HCT116 (cell line): ENCODE measurements around the gene HMCN1. TPM values are rescaled to one million over a fixed set of nuclear protein-coding genes. Genes with fewer than 3 reads are reported as not detected.

Experiments
- ATAC-seq: fragments of 200-7000 bp; cut with Tn5 transposase; 2 replicates; pipeline ENCODE4 v1.9.1; 2020; ENCODE audit warnings: mild to moderate bottlenecking, moderate library complexity
- BruUV-seq: library from RNA; stranded (reverse); fragments of 400-500 nt; replicated peaks from 2 replicates; lab custom pipeline; 2021; lab: Mats Ljungman, UMichigan
- CTCF ChIA-PET: fragments of 300-600 bp; sonication (Branson Sonifier 250); formaldehyde crosslinking; loops from one replicate; lab custom pipeline; 2021; ENCODE audit warnings: antibody characterized with exemption; lab: Charles Lee
- POLR2A ChIA-PET: fragments of 300-600, 350-600 bp; sonication (Branson Sonifier 250); formaldehyde crosslinking; loops from one replicate; lab custom pipeline; 2021; ENCODE audit warnings: antibody characterized with exemption; lab: Charles Lee
- RAD21 ChIA-PET, 2 experiments: fragments of 300-600 bp; sonication (Branson Sonifier 250); formaldehyde crosslinking; loops; one replicate each; lab custom pipeline; 2023; ENCODE audit warnings: low total read pairs in 2 of 2; ENCODE audit not compliant: uncharacterized antibody in 2 of 2, unreplicated experiment in 2 of 2, low non-redundant PET in 1 of 2; lab: Charles Lee
- DNase-seq: peaks from one replicate; pipeline ENCODE4 v3.0.0-alpha.2; 2010; ENCODE audit warnings: low read depth, low spot score
- H2AFZ ChIP-seq: fragments of 200-600 bp; shearing (Covaris generic), sonication (generic); 2 replicates; pipeline ENCODE4 v1.6.1; 2017; ENCODE audit warnings: low read depth, mixed run types, mixed read lengths, antibody characterized with exemption, low read length; ENCODE audit not compliant: poor library complexity, severe bottlenecking
- H3K27ac ChIP-seq: 2 replicates; pipeline ENCODE4 v1.5.1; 2012; ENCODE audit warnings: low read depth, low read length
- H3K27me3 ChIP-seq: fragments of 200-600 bp; sonication (generic); 2 replicates; pipeline ENCODE4 v1.6.1; 2016; ENCODE audit warnings: mixed run types, low read length, mixed read lengths; ENCODE audit not compliant: insufficient read depth
- H3K36me3 ChIP-seq, 2 experiments: fragments of 200-500 bp in 1 of 2; fragments of 200-600 bp in 1 of 2; sonication (Bioruptor generic) in 1 of 2; sonication (generic) in 1 of 2; 2 replicates each; pipeline versions ENCODE4 v1.5.1 to v1.6.1; 2014 to 2016; ENCODE audit warnings: low read length in 2 of 2, inconsistent platforms in 1 of 2, mixed read lengths in 1 of 2, mixed run types in 1 of 2; ENCODE audit not compliant: insufficient read depth in 2 of 2, control insufficient read depth in 1 of 2
- H3K4me1 ChIP-seq, 2 experiments: fragments of 200-600 bp in 1 of 2; sonication (generic) in 1 of 2; 2 replicates each; pipeline versions ENCODE4 v1.5.1 to v1.6.1; 2012 to 2017; ENCODE audit warnings: low read length in 2 of 2, inconsistent platforms in 1 of 2, mild to moderate bottlenecking in 1 of 2, mixed read lengths in 1 of 2, mixed run types in 1 of 2, moderate library complexity in 1 of 2; ENCODE audit not compliant: insufficient read depth in 2 of 2, control insufficient read depth in 1 of 2
- H3K4me2 ChIP-seq: fragments of 200-600 bp; sonication (generic); 2 replicates; pipeline ENCODE4 v1.6.1; 2017; ENCODE audit warnings: mixed run types, low read length, mixed read lengths
- H3K4me3 ChIP-seq, 2 experiments: fragments of 200-600 bp in 1 of 2; sonication (generic) in 1 of 2; replicated peaks in 1 of 2; 2 replicates each; pipeline ENCODE4 v1.5.1; 2011 to 2016; ENCODE audit warnings: low read length in 2 of 2, control low read depth in 1 of 2, low read depth in 1 of 2, mild to moderate bottlenecking in 1 of 2, mixed read lengths in 1 of 2, mixed run types in 1 of 2
- H3K79me2 ChIP-seq: fragments of 200-600 bp; sonication (generic); 2 replicates; pipeline ENCODE4 v1.6.1; 2017; ENCODE audit warnings: mild to moderate bottlenecking, mixed run types, low read length, moderate library complexity, mixed read lengths; ENCODE audit not compliant: insufficient read depth
- H3K9ac ChIP-seq: fragments of 200-600 bp; sonication (generic); 2 replicates; pipeline ENCODE4 v1.6.1; 2016; ENCODE audit warnings: low read length, mixed read lengths
- H3K9me2 ChIP-seq: fragments of 200-600 bp; sonication (generic), shearing (Covaris generic); 2 replicates; pipeline ENCODE4 v1.6.1; 2017; ENCODE audit warnings: mixed run types, mild to moderate bottlenecking, moderate library complexity; ENCODE audit not compliant: insufficient read depth
- H3K9me3 ChIP-seq, 2 experiments: fragments of 200-500 bp in 1 of 2; fragments of 200-600 bp in 1 of 2; sonication (Bioruptor generic) in 1 of 2; sonication (generic) in 1 of 2; 2 replicates each; pipeline ENCODE4 v1.6.1; 2014 to 2017; ENCODE audit warnings: low read length in 2 of 2, mixed read lengths in 2 of 2, inconsistent platforms in 1 of 2, low read depth in 1 of 2, mild to moderate bottlenecking in 1 of 2, mixed run types in 1 of 2, moderate library complexity in 1 of 2; ENCODE audit not compliant: control insufficient read depth in 1 of 2, insufficient read depth in 1 of 2
- H4K20me1 ChIP-seq: fragments of 200-600 bp; sonication (generic), shearing (Covaris generic); 2 replicates; pipeline ENCODE4 v1.6.1; 2017; ENCODE audit warnings: mixed run types, mild to moderate bottlenecking, moderate library complexity; ENCODE audit not compliant: insufficient read depth
- CBX3 ChIP-seq: IDR thresholded peaks from 2 replicates; pipeline ENCODE4 v1.6.1; 2012; ENCODE audit warnings: low read depth
- CEBPB ChIP-seq: IDR thresholded peaks from 2 replicates; pipeline ENCODE4 v1.6.1; 2012; ENCODE audit warnings: low read depth
- EGR1 ChIP-seq: IDR thresholded peaks from 2 replicates; pipeline ENCODE4 v1.6.1; 2012; ENCODE audit warnings: low read depth
- EZH2 ChIP-seq: fragments of 200-600 bp; sonication (generic); IDR thresholded peaks from 2 replicates; pipeline ENCODE4 v1.6.1; 2017; ENCODE audit warnings: antibody characterized with exemption, mixed run types
- FOSL1 ChIP-seq: IDR thresholded peaks from 2 replicates; pipeline ENCODE4 v1.6.1; 2012; ENCODE audit warnings: low read depth
- RAD21 ChIP-seq: IDR thresholded peaks from 2 replicates; pipeline ENCODE4 v1.6.1; 2012; ENCODE audit warnings: low read depth, mild to moderate bottlenecking
- SRF ChIP-seq: IDR thresholded peaks from 2 replicates; pipeline ENCODE4 v1.6.1; 2012; ENCODE audit warnings: low read depth
- TCF7L2 ChIP-seq: IDR thresholded peaks from 2 replicates; pipeline ENCODE4 v1.7.0; 2011; ENCODE audit warnings: borderline replicate concordance, inconsistent platforms; ENCODE audit not compliant: insufficient read depth, insufficient read length; ENCODE audit errors: extremely low read depth
- ZNF274 ChIP-seq: fragments of 200-500 bp; sonication (Bioruptor generic); IDR thresholded peaks from 2 replicates; pipeline ENCODE4 v1.6.1; 2014; ENCODE audit warnings: mild to moderate bottlenecking, low read depth, low read length, inconsistent platforms
- intact Hi-C: fragments of 100-400 bp; cut with micrococcal nuclease; formaldehyde crosslinking; loops from 2 replicates; pipeline ENCODE4 v1.10.0; 2022
- total RNA-seq: library from RNA; stranded (reverse); gene quantifications from one replicate; pipeline ENCODE4 v1.2.1, GENCODE V29; 2021; ENCODE audit not compliant: unreplicated experiment
- TF ChIP-seq, protein P1 (sequence below): IDR thresholded peaks from 2 replicates; pipeline ENCODE4 v1.6.1; 2012; ENCODE audit warnings: low read depth
- TF ChIP-seq, protein P2 (sequence below): IDR thresholded peaks from 2 replicates; pipeline ENCODE4 v1.6.1; 2011; ENCODE audit warnings: mild to moderate bottlenecking, low read length, moderate library complexity; ENCODE audit not compliant: insufficient replicate concordance; ENCODE audit errors: extremely low read depth

HMCN1 gene
- total RNA-seq, 1 experiment from 2014 or later: 0.59 TPM

DNA sequence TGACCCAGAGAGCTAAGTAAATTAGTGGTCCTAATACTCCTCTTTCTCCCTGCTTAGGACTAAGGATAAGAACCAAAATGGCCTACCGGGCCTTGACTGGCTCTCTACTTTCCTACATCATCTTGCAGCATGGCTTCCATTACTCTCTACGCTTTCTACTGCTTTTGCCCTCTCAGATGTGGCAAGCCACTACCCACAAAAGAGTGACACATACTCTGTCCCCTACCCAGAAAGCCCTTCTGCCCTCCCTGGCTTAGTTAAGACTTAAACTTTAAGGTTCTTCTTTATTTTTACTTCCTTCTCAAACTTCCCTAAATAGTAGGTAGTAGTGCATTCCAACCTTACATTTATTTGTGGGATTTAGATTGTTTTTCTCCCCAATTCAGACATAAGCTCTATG, 412.8 kb downstream of the HMCN1 start (continued):
- TF ChIP-seq, protein P1, sequence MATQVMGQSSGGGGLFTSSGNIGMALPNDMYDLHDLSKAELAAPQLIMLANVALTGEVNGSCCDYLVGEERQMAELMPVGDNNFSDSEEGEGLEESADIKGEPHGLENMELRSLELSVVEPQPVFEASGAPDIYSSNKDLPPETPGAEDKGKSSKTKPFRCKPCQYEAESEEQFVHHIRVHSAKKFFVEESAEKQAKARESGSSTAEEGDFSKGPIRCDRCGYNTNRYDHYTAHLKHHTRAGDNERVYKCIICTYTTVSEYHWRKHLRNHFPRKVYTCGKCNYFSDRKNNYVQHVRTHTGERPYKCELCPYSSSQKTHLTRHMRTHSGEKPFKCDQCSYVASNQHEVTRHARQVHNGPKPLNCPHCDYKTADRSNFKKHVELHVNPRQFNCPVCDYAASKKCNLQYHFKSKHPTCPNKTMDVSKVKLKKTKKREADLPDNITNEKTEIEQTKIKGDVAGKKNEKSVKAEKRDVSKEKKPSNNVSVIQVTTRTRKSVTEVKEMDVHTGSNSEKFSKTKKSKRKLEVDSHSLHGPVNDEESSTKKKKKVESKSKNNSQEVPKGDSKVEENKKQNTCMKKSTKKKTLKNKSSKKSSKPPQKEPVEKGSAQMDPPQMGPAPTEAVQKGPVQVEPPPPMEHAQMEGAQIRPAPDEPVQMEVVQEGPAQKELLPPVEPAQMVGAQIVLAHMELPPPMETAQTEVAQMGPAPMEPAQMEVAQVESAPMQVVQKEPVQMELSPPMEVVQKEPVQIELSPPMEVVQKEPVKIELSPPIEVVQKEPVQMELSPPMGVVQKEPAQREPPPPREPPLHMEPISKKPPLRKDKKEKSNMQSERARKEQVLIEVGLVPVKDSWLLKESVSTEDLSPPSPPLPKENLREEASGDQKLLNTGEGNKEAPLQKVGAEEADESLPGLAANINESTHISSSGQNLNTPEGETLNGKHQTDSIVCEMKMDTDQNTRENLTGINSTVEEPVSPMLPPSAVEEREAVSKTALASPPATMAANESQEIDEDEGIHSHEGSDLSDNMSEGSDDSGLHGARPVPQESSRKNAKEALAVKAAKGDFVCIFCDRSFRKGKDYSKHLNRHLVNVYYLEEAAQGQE: no peak
- TF ChIP-seq EGR1 (no peak), EZH2 (no peak), SRF (no peak), CBX3 (no peak), RAD21 (no peak)

GRCh38 chr1:186149591-186149990, 415.4 kb downstream of the HMCN1 start:
- no peaks in the 10 kb centered on the region for H3K36me3 ChIP-seq
- H3K27me3 ChIP-seq: no peaks in the 10 kb centered on the region
- no peaks in the 10 kb centered on the region for H3K9me2 ChIP-seq
- CTCF ChIA-PET: no interaction called here
- no peak for DNase-seq
- H3K9ac ChIP-seq: no peak overlapping the region
- no peaks in the 10 kb centered on the region for H4K20me1 ChIP-seq
- RAD21 ChIA-PET: no interaction called here
- no TSS peak for BruUV-seq
- no peaks in the 10 kb centered on the region for H3K79me2 ChIP-seq
- H3K4me2 ChIP-seq: no peak overlapping the region
- ATAC-seq: no peak
- H3K9me3 ChIP-seq: no peaks in the 10 kb centered on the region
- POLR2A ChIA-PET: no interaction called here
- TF ChIP-seq TCF7L2 (no peak), ZNF274 (no peak), FOSL1 (no peak), CEBPB (no peak)
- TF ChIP-seq, protein P2, sequence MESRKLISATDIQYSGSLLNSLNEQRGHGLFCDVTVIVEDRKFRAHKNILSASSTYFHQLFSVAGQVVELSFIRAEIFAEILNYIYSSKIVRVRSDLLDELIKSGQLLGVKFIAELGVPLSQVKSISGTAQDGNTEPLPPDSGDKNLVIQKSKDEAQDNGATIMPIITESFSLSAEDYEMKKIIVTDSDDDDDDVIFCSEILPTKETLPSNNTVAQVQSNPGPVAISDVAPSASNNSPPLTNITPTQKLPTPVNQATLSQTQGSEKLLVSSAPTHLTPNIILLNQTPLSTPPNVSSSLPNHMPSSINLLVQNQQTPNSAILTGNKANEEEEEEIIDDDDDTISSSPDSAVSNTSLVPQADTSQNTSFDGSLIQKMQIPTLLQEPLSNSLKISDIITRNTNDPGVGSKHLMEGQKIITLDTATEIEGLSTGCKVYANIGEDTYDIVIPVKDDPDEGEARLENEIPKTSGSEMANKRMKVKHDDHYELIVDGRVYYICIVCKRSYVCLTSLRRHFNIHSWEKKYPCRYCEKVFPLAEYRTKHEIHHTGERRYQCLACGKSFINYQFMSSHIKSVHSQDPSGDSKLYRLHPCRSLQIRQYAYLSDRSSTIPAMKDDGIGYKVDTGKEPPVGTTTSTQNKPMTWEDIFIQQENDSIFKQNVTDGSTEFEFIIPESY: no peak
- TF ChIP-seq, all 23 proteins: peak for 0
- intact Hi-C loops: no loop called here
- H3K4me1 ChIP-seq: peaks cover 7 to 16% of the 10 kb centered on the region in 2 experiments; a peak in 3 of 4 replicates
- H2AFZ ChIP-seq: no peak overlapping the region
- H3K27ac ChIP-seq: no peak overlapping the region
- no peak overlapping the region for H3K4me3 ChIP-seq
